OCI-M2 (cell line): ENCODE data around the gene ALDH7A1.
"Not testable (repeated sequence)": the region's sequence is repeated elsewhere in the genome, so short reads cannot be mapped to it uniquely, and the experiment has no call there.

ENCODE experiments used
- DNase-seq: peaks from one replicate; lab custom pipeline; 2025; ENCODE audit not compliant: unreplicated experiment; lab: John Stamatoyannopoulos, UW

Gene ALDH7A1

DNA sequence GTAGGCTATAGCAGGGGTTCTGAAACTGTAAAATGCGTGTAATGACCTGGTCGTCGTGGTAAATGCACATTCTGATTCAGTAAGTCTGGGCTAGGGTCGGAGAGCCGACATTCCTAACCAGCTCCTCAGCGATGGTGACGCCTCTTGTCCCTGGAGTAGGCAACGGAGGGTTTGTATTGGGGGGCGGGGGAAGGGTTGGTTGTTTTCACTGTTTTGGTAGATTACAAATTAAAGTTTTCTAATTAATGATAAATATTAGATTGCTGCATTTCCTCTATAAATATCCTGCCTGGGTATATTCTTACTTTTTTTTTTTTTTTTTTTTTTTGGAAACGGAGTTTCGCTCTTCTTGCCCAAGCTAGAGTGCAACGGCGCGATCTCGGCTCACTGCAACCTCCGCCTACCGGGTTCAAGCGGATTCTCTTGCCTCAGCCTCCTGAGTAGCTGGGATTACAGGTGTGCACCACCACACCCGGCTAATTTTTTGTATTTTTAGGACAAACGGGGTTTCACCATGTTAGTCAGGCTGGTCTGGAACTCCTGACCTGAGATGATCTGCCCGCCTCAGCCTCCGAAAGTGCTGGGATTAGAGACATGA is 566 bp upstream of the ALDH7A1 start:
- DNase-seq: no peak

- DNase-seq: no peak
These were observed 3.5 kb downstream of the ALDH7A1 start for GRCh38 chr5:126591549-126591948.

DNA sequence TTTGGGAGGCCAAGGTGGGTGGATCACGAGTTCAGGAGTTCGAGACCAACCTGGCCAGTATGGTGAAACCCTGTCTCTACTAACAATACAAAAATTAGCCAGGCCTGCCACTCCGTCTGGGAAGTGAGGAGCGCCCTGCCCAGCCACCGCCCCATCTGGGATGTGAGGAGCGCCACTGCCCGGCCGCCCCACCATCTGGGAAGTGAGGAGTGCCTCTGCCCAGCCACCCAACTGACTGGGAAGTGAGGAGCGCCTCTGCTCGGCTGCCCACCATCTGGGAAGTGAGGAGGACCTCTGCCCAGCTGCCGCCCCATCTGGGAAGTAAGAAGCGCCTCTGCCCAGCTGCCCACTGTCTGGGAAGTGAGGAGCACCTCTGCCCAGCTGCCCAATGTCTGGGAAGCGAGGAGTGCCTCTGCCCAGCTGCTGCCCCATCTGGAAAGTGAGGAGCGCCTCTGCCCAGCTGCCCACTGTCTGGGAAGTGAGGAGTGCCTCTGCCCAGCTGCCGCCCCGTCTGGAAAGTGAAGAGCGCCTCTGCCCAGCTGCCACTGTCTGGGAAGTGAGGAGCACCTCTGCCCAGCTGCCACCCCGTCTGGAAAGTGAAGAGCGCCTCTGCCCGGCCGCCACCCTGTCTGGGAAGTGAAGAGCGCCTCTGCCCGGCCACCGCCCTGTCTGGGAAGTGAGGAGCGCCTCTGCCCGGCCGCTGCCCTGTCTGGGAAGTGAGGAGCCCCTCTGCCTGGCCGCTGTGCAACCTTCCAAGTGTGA is 5.3 kb downstream of the ALDH7A1 start:
- no peak for DNase-seq

DNA sequence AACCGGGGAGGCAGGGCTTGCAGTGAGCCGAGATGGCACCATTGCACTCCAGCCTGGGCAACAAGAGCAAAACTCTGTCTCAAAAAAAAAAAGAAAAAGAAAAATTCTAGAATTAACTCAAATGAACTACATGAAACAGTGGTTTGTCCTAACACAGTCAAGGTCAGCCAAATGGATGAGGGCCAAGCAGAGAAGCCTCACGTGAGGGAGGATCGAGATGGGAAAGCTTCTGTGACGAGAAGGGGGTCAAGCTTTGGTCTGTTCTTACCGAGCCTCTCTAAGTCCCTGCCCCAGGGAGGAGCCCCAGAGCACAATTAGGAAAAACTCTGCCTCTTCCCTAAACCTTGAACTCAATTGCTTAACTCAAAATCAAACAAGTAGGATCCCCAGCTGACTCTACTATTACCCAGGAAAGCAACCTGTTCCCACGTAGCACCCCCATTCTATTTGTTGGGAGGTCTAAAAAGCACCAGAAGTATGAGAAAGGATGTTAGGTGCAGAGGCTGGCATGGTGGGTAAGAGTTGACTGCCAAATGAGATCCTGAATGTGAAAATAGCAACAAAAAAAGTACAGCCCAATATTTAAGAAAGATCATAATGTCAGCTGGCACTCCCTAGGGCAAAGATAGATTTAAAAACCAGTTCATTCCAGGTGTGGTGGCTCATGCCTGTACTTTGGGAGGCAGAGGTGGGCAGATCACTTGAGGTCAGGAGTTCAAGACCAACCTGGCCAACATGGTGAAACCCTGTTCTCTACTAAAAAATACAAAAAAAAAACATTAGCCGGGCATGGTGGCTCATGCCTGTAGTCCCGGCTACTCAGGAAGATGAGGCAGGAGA is 7.2 kb downstream of the ALDH7A1 start:
- DNase-seq: no peak

GRCh38 chr5:126583761-126584160 is 11.3 kb downstream of the ALDH7A1 start:
- no peak for DNase-seq

- no peak for DNase-seq
These were observed 15.3 kb downstream of the ALDH7A1 start for GRCh38 chr5:126579716-126580115.

DNA sequence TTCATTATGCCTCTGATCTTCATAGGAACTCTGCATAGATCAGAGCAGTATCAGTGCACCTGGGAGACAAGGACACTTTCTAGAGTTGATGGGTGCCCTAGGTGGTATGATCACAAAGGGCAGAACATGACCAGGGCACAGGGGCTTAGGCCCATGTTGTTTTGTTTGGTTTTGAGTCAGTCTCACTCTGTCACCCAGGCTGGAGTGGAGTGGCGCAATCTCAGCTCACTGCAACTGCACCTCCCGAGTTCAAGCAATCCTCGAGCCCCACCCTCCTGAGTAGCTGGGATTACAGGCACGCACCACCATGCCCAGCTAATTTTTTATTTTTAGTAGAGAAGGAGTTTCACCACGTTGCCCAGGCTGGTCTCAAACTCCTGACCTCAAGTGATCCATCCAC is 17.6 kb downstream of the ALDH7A1 start:
- DNase-seq: no peak

- no peak for DNase-seq
These were observed 18.0 kb downstream of the ALDH7A1 start for GRCh38 chr5:126576974-126577373.

DNA sequence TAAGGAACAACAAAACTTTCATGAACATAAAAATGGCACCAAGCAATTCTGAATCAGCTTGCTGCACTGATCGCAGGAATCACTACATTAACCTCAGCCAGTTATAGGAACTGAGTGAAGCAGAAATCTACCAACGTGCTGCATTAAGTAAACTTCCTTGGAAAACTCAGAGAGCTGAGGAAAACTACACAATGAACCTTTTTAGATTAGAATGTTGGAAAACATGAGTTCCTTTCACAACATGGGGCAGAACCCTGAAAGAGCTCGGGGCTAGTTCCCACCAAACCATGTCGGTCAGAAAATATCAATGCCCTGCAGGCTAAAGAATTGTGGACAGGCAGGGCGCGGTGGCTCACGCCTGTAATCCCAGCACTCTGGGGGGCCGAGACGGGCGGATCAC is 19.4 kb downstream of the ALDH7A1 start:
- no peak for DNase-seq

- no peak for DNase-seq
These were observed 26.7 kb downstream of the ALDH7A1 start for GRCh38 chr5:126568206-126568755.

DNA sequence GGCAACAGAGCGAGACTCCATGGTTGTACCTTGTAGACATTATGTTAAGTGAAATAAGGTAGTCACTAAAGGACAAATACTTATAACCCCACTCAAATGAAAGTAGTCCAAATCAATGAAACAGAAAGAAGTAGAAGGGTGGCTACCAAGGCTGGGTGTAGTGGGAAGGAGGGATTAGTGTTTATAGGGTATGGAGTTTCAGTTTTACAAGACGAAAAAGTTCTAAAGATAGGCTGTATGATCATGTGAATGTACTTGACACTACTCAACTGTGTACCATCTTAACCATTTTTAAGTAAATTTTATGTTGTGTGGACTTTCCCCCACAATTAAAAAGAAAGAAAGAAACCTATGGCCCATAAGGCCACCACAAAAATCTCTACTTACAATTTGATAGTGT is 32.2 kb downstream of the ALDH7A1 start:
- no peak for DNase-seq

GRCh38 chr5:126561908-126562307 is 33.1 kb downstream of the ALDH7A1 start:
- no peak for DNase-seq

GRCh38 chr5:126555101-126555500 is 39.9 kb downstream of the ALDH7A1 start:
- not testable (repeated sequence) for DNase-seq

- DNase-seq: no peak
These were observed 42.4 kb downstream of the ALDH7A1 start for GRCh38 chr5:126552614-126553013.

DNA sequence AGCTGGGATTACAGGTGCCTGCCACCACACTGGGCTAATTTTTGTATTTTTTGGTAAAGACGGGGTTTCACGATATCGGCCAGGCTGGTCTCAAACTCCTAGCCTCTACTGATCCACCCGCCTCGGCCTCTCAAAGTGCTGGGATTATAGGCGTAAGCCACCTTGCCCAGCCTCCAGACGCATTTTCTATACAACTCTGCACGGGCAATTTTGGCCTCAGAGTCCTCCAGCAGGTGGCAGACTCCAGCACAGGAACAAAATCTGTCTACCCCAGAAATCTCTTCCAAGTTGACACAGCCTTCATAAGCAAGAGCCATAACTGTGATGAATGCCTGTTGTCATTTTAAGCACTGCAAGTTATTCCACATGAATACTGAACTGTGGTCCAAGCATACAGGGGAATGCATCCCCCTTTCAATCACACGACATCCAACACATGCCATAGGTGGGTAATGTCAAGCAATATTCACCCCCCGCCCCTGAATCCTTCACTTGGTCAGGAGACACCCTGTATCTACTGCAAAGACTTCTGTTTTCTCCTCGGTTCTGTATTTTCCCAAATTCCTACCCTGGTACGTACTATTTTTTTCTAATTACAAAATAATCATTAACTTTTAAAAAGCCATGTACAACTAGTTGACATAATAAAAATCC is 50.8 kb downstream of the ALDH7A1 start:
- DNase-seq: no peak

DNA sequence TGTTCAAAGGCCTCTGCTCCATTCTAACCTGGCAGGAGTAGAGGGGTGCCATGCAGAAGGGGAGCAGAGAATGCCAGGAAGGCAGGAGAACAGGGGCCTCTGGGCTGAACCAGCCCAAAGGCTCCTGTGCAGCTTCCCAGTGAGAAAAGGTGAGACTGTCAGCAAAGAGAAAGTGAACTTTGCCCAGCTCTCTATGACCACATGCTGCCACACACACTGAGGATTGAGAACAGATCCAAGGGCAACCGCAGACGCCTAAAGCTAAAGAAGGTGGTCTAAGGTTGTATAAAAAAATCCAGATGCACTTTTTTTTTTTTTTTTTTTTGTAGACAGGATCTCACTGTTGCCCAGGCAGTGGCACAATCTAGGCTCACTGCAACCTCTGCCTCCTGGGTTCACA is 51.4 kb downstream of the ALDH7A1 start:
- no peak for DNase-seq

DNA sequence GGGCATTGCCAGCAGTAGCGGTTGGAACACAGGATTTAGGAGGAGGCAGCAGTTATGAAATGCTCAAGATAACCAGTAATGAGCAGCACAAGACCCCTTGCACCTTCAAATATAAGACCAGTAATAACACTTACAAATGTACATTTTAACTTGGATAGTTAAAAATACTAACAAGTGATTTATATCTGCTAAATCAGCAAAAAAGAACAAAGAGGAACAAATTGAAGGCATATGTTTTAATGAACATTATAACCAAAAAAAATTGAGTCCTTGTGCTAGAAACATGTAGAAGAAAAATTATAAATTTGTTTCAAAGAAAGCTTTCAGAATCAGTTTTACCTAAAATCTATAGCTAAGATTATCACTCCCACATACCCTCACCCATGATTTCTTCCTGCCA is 52.0 kb downstream of the ALDH7A1 start:
- no peak for DNase-seq

DNA sequence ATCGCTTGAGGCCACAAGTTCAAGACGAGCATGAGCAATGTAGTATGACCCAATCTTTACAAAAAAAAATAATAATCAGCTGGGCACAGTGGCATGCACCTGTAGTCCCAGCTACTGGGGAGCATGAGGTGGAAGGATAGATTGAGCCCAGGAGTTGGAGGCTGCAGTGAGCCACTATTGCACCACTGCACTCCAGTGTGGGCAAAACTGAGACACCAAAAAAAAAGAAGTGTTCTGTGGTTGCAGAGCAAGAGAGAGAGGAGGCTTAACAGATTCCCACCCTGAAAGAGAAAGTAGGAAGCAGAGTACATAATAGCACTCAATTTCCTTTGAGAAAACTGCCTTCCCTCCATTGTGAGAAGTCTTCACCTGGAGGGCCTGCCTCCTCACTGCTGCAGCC is 52.6 kb downstream of the ALDH7A1 start:
- no peak for DNase-seq

DNA sequence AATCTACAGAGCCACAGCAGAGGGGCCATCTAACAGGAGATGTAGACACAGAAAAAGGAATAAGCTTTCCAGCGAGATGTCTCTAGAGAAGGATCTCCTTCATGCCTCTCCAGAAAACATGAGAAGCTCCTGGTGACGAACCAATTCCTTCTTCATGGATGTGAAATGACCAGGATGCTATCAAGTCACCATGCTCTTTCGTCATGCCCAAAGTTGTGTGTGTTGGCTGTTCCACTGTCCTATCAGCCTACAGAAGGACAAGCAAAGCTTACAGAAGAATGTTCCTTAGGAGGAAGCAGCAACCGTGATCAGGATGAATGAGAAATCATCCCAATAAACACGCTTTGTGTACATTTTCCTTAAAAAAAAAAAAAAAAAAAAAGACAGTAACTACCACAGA is 54.4 kb downstream of the ALDH7A1 start:
- DNase-seq: no peak

DNA sequence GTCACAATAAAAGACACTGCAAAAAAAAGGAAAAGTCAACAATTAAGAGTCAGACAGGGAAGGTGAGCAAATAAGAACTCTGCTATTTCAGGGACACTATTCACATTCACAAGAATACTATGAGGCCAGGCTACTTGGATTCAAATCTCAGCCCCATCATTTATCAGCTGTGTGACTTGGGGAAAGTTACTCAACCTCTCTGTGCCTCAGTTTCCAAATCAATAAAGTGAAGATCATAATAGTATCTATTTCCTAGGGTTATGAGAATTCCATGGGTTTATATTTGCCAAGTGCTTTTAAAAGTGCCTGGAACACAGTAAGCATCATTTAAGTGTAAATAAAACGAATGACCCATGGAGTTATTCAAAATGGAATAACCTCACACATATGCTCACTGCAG is 56.4 kb downstream of the ALDH7A1 start:
- no peak for DNase-seq

- no peak for DNase-seq
These were observed 58.1 kb downstream of the ALDH7A1 start for GRCh38 chr5:126536874-126537273.
